Uterus (tissue), 2 donors: ENCODE results near the gene USP44.

Source experiments
- CTCF ChIP-seq, 4 experiments: fragments of 200-600 bp in 2 of 4; fragments of 450-650 bp in 2 of 4; sonication (generic) in 2 of 4; IDR thresholded peaks; one replicate each; pipeline ENCODE4 v1.5.1; 2016 to 2019; ENCODE audit warnings: antibody characterized with exemption in 4 of 4, mild to moderate bottlenecking in 2 of 4, moderate library complexity in 1 of 4
- POLR2A ChIP-seq, 2 donors: fragments of 450-650 bp; IDR thresholded peaks; one replicate each; pipeline ENCODE4 v1.6.1; 2016; ENCODE audit warnings: antibody characterized with exemption in 2 of 2, mild to moderate bottlenecking in 1 of 2, moderate library complexity in 1 of 2

- TF ChIP-seq CTCF (IDR thresholded peaks at IDR 0.05) (no peak), POLR2A (IDR thresholded peaks at IDR 0.05) (no peak)
Measured at GRCh38 chr12:95484524-95484923, 66.8 kb downstream of the USP44 start.
